ENCODE results near the gene COBLL1.
"Not testable (repeated sequence)": the region's sequence is repeated elsewhere in the genome, so short reads cannot be mapped to it uniquely, and the experiment has no call there.

Gene COBLL1

GRCh38 chr2:164860694-164861042 is 19.0 kb upstream of the COBLL1 start:
- H3K36me3 Mint-ChIP-seq (ENCODE audit: low read depth), result no peaks in the 10 kb centered on the region

GRCh38 chr2:164859906-164860693 is 18.5 kb upstream of the COBLL1 start:
- H3K4me1 Mint-ChIP-seq; H3K4me3 Mint-ChIP-seq; H3K27me3 Mint-ChIP-seq (ENCODE audit: low read depth, poor library complexity); DNase-seq; H3K27ac Mint-ChIP-seq; H3K9me3 Mint-ChIP-seq; H3K36me3 Mint-ChIP-seq (ENCODE audit: low read depth): not testable (repeated sequence)

More at GRCh38 chr2:164860694-164861042, 19.0 kb upstream of the COBLL1 start:
- no peaks in the 10 kb centered on the region for H3K4me1 Mint-ChIP-seq
- no peak for TF ChIP-seq CTCF (IDR thresholded peaks at IDR 0.05)
- no peaks in the 10 kb centered on the region for H3K27me3 Mint-ChIP-seq (ENCODE audit: low read depth, poor library complexity)
- no peak overlapping the region for H3K4me3 Mint-ChIP-seq
- DNase-seq, result no peak
- no peak overlapping the region for H3K27ac Mint-ChIP-seq
- no peaks in the 10 kb centered on the region for H3K9me3 Mint-ChIP-seq

GRCh38 chr2:164859251-164859818 is 17.7 kb upstream of the COBLL1 start:
- no peak overlapping the region for H3K27ac Mint-ChIP-seq
- TF ChIP-seq CTCF (IDR thresholded peaks at IDR 0.05), result no peak
- DNase-seq, result no peak
- no peaks in the 10 kb centered on the region for H3K36me3 Mint-ChIP-seq (ENCODE audit: low read depth)
- no peaks in the 10 kb centered on the region for H3K9me3 Mint-ChIP-seq
- peaks cover 4% of the 10 kb centered on the region for H3K27me3 Mint-ChIP-seq (ENCODE audit: low read depth, poor library complexity)
- no peak overlapping the region for H3K4me3 Mint-ChIP-seq
- H3K4me1 Mint-ChIP-seq, result no peaks in the 10 kb centered on the region

- H3K27ac Mint-ChIP-seq, result no peak overlapping the region
- no peaks in the 10 kb centered on the region for H3K36me3 Mint-ChIP-seq (ENCODE audit: low read depth)
- DNase-seq, result no peak
- H3K27me3 Mint-ChIP-seq (ENCODE audit: low read depth, poor library complexity), result peaks cover 4% of the 10 kb centered on the region
- no peaks in the 10 kb centered on the region for H3K9me3 Mint-ChIP-seq
- no peaks in the 10 kb centered on the region for H3K4me1 Mint-ChIP-seq
- TF ChIP-seq CTCF (IDR thresholded peaks at IDR 0.05), result no peak
- no peak overlapping the region for H3K4me3 Mint-ChIP-seq
Measured at GRCh38 chr2:164852086-164852485, 10.5 kb upstream of the COBLL1 start.

GRCh38 chr2:164850235-164850634 is 8.6 kb upstream of the COBLL1 start:
- no peaks in the 10 kb centered on the region for H3K4me1 Mint-ChIP-seq
- DNase-seq, result no peak
- H3K9me3 Mint-ChIP-seq, result no peaks in the 10 kb centered on the region
- no peak for TF ChIP-seq CTCF (IDR thresholded peaks at IDR 0.05)
- no peaks in the 10 kb centered on the region for H3K36me3 Mint-ChIP-seq (ENCODE audit: low read depth)
- peaks cover 5% of the 10 kb centered on the region for H3K27me3 Mint-ChIP-seq (ENCODE audit: low read depth, poor library complexity)
- no peak overlapping the region for H3K4me3 Mint-ChIP-seq
- H3K27ac Mint-ChIP-seq, result no peak overlapping the region

- Mint-ChIP-seq H3K9me3 (no peaks in the 10 kb centered on the region), H3K27me3 (ENCODE audit: low read depth, poor library complexity) (peaks cover 6% of the 10 kb centered on the region), H3K36me3 (ENCODE audit: low read depth) (no peaks in the 10 kb centered on the region), H3K4me3 (no peak overlapping the region), H3K4me1 (no peaks in the 10 kb centered on the region), H3K27ac (no peak overlapping the region)
- TF ChIP-seq CTCF (IDR thresholded peaks at IDR 0.05), result no peak
- DNase-seq, result no peak
Measured at GRCh38 chr2:164849506-164849905, 7.9 kb upstream of the COBLL1 start.

All from nephron progenitor cell (in vitro differentiated cells).